Left ventricle myocardium superior (tissue), 1 donor: Measurements from ENCODE around the gene B3GNT5. TPM values are rescaled to one million over a fixed set of nuclear protein-coding genes. Genes with fewer than 3 reads are reported as not detected.

Experiments used
- ATAC-seq: fragments of 200-7000 bp; cut with Tn5 transposase; one replicate; pipeline ENCODE4 v1.9.1; 2020; ENCODE audit warnings: mild to moderate bottlenecking, moderate library complexity
- DNase-seq: peaks from one replicate; pipeline ENCODE4 v3.0.0-alpha.2; 2020
- intact Hi-C: fragments of 100-400 bp; cut with micrococcal nuclease; formaldehyde crosslinking; loops from one replicate; pipeline ENCODE4 v1.11.0; 2022
- long read RNA-seq: library from polyadenylated mRNA; unstranded; transcript quantifications from one replicate; pipeline ENCODE4 v2.0.0, GENCODE V29; 2021
- total RNA-seq: library from RNA; stranded (reverse); fragmentation: NEBNext Ultra II Directional; extraction: Animal tissue kit (Norgen Biotek cat#: 25700); gene quantifications from one replicate; pipeline ENCODE4 v1.2.1, GENCODE V29; 2021
- donor health status: DM: no; HTN: yes; CAD: no; lungs with severe emphysema.

Gene B3GNT5, protein sequence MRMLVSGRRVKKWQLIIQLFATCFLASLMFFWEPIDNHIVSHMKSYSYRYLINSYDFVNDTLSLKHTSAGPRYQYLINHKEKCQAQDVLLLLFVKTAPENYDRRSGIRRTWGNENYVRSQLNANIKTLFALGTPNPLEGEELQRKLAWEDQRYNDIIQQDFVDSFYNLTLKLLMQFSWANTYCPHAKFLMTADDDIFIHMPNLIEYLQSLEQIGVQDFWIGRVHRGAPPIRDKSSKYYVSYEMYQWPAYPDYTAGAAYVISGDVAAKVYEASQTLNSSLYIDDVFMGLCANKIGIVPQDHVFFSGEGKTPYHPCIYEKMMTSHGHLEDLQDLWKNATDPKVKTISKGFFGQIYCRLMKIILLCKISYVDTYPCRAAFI
- total RNA-seq = 2.1 TPM
- long read RNA-seq, partial matches to known transcripts = 0 of 4 reads
- long read RNA-seq, other reads (novel, unspliced or antisense) = 2 of 4 reads

DNA sequence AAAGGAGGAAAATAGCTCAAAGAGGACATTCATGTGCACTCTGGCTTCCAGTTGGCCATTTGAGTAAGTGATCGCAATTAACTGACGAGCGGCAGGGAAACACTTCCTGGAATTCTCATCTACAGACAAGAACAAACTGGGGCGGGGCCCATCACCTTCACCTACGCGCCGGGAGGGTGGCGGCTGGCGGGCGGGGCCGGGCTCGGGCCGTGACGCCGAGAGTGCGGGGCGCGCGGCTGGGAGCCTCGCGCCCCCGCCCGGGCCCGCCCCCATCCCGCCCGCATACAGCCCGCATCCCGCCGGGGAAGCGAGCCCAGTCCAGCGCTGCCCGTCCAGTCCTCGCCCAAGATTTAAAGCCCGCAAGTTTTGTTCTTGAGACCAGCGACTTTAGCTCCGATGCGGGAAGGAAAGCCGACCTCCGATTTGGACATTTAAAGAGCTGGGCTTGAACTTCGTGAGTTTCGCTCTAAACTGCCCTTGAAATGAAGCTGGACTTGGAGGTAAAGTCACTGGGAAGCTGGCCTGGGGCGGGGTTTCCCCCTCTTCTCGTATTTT, at the start of gene B3GNT5:
TSS of gene B3GNT5 (plus strand) at position 281 of the 555 bp plus-strand sequence. CDS start 16,546 bp downstream, outside the sequence.
- peak; percentile 48 for ATAC-seq
- DNase-seq = peak; percentile 51
- intact Hi-C loops = no loop called here

DNA sequence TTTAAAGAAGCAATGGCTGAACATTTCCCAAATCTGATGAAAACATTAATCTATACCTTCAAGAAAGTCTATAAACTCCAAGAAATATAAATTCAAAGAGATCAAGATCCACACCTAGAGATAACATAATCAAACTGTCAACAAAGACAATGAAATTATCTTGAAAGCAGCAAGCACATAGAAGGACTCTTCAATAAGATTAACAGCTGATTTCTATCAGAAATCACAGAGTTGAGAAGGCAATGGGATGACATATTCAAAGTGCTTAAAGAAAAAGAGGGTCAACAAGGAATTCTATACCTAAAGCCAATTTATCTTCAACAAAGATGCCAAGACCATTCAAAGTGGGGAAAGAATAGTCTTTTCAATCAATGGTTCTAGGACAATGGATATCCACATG, 49.4 kb upstream of the B3GNT5 start:
- ATAC-seq (no peak), DNase-seq (no peak)
- intact Hi-C loops = no loop called here

DNA sequence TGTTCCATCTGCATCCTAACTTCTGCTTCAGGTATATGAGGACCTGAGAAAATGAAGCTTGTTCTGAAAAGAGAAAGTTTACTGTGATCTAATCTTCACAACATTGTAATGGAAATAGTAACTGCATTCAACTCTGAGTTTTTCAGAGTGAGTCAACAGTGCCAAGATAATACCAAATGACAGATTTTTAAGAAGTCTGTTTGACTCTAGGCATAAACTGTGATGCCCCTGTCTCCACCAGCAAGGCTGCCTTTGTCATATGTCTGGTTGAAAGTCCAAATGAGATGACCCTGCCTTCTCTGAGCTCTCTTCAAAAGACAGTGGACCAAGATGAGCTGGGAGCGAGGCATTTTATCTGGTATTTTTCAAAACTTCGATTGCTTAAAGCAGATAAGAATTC, 44.8 kb upstream of the B3GNT5 start:
- ATAC-seq = no peak
- intact Hi-C loops = no loop called here

DNA sequence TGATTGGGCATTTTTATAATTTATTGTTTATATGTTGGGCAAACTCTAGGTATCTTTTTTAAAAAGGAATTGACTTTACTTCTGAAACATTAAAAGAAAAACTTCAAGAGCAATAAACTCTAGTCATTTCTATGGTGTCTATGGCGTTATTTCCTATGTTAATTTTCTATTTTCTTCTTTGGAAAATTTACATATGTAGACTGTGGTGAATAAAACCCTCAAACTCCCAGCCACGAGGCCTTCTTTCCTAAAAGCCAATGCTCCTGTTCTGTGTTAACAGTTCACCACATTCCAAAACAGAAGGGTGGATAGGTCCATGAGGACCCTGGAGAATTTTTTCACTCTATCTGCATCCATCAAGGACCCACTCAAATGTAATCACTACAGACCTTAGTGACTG, 44.3 kb upstream of the B3GNT5 start:
- intact Hi-C loops = no loop called here
- no peak for DNase-seq
- no peak for ATAC-seq

More for the DNA sequence above, 44.8 kb upstream of the B3GNT5 start:
- DNase-seq = no peak

DNA sequence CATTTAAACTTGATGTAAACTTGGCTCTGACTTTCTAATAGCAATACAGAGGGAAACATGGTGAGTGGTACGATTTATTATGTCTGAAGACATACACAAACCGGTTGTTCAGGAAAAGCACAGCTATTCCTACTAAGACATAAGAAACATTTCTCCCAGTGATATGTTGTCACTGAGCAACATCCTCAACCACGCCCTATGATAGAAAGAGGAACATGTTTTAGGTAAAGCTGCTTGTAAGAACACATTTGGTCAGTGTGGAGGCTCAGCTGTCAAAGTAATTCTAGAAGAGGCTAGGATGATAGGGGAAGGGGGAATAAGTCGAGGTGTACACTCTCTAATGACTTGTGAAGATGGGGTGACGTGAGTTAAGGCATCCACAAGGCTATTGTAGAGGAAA, 42.7 kb upstream of the B3GNT5 start:
- ATAC-seq (peak; percentile 32), DNase-seq (no peak)
- intact Hi-C loops = no loop called here

DNA sequence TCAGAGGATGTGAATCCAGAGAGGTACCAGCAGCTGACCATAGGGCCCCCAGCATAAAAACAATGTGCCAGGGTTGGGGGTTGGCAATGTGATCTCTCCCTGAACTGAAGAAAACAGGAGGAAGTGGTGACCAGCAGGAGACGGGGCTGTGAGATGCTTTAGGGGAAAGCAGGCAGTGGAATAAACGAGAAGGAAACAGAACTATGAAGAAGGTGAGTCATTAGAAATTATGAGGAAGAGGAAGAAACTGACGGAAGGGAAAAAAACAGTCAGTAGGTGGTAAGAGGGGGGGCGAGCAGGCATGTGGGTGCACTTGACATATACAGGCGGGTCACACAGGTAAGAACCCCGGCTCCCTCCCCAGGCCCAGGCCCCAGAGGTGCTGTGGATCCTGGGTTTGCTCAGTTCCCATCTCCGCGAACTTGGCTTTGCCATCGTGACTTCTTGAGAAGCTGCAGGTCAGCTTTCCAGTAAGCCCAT, 42.2 kb upstream of the B3GNT5 start:
- intact Hi-C loops = no loop called here

DNA sequence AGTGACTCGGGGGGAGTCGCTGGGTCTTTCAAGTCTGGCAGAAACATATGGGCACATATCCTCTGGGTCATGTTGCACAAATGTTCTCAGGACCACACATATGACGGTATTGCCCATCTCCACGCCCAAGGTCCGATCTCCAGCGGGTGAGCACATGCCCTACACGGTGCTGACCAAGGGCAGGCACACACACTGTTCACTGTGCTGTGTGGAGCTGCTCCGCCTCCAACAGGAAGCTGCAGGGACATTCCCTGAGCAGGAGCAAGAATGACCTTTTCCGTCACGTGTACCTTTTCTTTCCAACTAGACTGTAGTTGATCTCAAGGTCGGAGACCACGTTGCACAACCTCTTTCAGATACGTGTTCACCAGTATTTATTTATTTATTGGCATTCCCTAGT, 41.7 kb upstream of the B3GNT5 start:
- peak; percentile 37 for DNase-seq

More for the DNA sequence above, 42.2 kb upstream of the B3GNT5 start:
- DNase-seq (no peak), ATAC-seq (peak; percentile 58)

DNA sequence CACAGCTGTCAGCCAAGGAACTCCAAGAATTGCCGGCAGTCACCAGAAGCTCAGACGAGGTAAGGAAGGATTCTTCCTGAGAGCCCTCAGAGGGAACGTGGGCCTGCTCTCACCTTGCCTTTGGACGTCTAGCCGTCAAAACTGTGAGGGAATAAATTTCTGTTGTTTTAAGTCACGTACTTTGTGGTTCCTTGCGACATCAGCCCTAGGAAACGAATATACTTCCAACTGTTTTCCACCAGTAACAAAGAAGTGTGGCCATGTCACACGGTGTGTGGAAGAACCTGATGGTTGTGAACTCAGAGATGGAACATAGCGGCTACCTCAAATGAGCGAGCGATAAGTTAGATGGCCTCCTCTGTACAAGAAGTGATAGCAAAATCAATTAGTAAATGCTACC, 41.0 kb upstream of the B3GNT5 start:
- ATAC-seq = no peak
- intact Hi-C loops = no loop called here
- DNase-seq = no peak

More for the DNA sequence above, 41.7 kb upstream of the B3GNT5 start:
- intact Hi-C loops = no loop called here
- peak; percentile 81 for ATAC-seq

DNA sequence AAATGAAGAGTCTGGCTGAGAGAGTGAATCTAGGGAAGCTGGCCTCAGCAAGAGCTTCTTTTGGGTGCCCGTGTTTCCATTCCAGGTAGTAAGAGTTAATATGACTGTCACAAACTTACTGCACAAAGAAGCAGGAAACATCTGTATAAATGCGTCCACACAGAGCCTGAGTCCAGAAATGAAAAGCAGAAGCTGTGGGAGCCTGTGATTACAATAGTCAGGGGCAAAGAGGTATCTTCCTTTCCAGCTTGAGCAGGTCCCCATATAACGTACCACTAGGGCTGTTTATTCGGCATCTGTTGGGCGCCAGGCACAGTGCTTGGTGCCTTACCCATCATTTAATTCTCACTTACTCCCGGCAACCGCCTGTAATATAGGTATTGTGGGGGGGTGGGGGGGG, 40.5 kb upstream of the B3GNT5 start:
- ATAC-seq (peak; percentile 64), DNase-seq (no peak)
- intact Hi-C loops = no loop called here

DNA sequence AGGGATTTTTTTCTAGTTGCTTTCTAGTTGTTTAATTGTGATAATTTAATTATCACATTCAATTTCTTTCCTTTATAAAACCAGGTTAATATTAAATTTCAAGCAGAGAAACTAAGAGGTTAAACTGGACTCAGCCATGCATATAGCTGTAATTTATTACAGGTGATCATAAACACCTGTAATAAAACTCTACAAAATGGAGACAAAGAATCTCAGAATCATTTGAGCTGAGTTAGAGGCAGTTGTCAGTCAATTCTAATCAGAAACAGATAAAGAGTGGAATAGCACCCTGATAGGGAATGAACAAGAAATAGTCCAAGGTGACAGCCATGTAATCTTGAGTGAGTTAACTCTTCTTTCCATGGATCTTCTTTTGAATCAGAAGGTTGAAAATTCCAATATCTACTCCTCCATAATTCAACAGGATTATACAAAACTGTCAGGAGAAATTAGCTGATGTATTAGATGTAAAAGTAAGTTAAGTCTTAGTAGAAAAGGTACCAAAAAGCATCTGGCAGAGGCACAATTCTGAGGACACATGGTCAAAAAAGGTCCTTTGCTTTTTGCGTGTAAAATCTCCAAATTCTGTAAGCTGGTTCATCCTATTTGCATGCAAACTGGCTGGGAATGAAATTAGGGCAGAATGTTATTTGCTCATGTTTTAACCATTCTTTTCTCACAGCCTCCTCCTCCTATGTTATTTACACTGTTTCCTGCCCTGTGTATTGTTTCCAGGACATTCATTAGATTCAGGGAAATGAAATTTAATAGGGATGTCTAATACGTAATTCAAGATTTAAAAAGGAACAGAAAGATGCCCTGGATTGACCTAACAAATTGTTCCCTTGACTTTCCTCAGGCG, 39.4 kb upstream of the B3GNT5 start:
- intact Hi-C loops = no loop called here

DNA sequence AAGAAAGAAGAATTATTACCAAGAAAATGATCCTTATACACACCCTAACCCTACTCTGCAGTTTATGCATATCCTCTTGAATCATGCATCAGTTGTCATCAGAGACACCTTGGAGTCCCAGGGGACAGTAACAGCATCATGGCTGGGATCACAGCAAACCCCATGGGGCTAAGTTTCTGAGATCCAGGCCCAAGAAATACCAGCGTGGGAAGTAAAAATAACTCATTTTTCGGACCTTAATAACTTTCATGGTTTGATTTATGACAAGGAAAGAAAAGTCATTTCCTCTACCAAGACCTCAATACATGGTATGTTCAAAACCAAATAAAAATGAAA, 38.8 kb upstream of the B3GNT5 start:
- intact Hi-C loops = no loop called here
- ATAC-seq = no peak
- DNase-seq = no peak

More for the DNA sequence above, 39.4 kb upstream of the B3GNT5 start:
- no peak for DNase-seq
- no peak for ATAC-seq

DNA sequence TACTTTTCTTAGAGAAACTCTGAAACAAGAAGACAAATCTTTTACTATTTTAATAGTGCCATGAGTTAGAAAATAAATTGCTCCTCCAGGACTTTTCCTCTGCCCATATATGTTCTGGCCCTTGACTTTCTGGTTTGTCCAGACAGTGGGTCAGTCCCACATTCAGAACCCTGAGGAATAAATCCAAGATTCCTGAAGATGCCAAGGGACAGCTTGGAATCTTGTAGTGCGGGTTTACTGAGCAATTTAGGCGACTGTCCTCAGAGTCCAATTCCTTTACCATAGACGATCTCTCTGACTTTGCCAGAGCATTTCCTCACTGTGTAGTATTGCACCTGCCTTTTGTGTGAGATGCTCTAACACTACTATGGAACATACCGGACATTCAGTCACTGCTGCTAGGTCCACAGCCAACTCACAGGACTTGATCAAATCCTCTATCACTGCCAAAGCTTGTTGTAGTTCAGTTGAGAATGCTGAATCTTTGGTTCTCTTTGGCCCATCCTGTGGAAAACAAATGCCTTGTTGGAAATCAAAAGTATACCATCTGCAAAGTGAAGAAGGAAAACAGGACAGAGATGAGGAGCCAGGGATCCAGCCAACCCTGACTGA, 37.4 kb upstream of the B3GNT5 start:
- no peak for DNase-seq
- intact Hi-C loops = no loop called here
- no peak for ATAC-seq

DNA sequence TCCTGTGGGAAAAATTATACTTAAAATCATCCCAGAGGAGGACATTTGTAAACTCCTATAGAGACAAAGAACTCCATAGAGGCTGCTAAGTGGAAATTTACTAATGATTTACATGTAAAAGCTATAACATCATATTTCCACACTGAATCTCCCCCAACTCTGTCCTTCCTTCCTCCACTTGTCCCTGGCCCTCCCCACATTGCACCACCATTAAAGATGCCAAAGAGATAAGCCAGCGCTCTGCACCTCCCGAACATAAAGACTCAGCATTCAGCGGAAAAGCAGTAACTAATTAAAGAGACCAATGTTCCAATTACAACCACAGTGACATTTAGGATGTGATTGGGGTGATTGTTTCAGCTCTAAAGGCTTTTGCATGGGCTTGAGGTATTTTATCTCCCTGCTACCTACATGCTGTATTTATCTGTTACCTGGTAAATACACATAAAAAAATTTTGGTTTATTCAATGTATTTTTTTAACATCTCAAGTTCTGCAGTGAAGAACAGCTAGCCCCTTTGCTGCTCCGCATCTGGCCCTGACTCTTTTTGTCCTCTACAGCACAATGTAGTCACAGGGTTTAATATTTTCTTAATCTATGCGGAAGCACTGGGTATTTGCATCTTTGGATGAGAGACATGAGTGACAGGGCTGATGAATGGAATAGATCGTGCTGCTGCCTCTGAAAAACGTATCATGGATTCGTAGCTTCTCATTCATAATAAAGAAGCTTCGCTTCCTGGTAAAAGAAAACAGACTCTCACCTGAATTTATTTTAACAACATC, 35.3 kb upstream of the B3GNT5 start:
- intact Hi-C loops = no loop called here
- DNase-seq = no peak
- no peak for ATAC-seq

DNA sequence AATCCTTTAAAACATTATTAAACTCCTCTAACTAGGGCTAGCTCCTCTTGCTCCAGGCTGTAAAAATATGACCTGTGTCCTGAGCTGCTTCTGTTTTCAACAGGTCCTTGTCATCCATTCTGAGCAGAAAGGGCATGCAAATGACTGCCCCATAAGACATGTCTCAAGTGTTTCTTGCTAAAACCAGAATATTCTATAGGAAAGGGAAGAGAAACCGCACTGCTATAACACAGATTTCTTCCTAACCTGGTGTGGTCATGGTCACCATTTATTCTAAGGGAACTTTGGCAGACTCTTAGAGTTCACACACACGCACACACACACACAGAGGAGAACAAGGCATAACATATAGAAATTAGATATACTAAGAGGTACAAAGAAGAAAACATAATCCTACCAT, 34.2 kb upstream of the B3GNT5 start:
- DNase-seq (no peak), ATAC-seq (no peak)
- intact Hi-C loops = no loop called here

DNA sequence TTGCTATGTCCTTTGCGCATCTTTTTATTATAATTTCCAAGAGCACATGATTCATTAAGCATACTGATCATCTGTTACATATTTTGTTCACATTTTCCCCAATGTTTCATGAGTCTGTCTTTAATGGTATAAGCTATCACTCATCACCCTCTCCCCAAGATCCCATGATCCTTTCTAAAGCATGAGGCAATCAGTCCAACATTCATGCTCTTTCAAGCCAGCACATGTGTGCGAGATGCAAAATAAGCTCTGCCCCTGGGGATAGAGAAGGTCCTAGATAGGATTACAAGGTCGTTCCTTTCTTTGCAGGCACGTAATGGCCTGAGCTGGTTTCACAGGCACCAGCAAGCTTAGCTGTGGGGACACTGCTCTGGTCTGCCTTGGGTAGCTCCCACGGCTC, 32.2 kb upstream of the B3GNT5 start:
- no peak for DNase-seq
- no peak for ATAC-seq
- intact Hi-C loops = no loop called here

DNA sequence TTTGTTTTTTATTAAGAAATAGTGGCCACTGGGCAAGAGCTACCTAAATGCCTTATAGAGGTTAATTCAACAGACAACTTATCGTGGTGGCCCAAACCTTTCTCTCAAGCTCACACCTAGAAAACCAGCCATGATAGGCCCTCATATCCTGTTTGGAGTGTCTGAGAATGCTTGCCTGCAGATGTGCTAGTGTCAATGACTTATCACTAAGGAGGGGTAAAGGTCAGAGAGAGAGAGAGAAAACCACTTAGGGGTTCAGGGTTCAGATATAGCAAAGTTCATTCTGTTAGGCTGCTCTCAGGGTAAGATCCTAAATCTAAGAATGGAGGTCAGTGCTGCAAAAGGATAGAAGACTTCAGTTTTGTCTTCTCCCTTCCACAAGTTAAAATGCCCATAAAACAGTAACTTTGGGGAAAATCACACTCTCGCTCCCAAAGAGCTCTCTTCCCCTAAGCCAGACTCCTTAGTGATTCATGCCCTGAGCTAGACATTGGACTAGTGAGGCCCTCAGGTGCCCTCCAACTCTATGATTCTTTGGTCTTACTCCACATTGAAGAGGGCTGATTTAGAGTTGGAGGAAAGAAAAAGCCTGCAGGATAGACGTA, 30.3 kb upstream of the B3GNT5 start:
- DNase-seq = no peak
- intact Hi-C loops = no loop called here
- ATAC-seq = no peak

DNA sequence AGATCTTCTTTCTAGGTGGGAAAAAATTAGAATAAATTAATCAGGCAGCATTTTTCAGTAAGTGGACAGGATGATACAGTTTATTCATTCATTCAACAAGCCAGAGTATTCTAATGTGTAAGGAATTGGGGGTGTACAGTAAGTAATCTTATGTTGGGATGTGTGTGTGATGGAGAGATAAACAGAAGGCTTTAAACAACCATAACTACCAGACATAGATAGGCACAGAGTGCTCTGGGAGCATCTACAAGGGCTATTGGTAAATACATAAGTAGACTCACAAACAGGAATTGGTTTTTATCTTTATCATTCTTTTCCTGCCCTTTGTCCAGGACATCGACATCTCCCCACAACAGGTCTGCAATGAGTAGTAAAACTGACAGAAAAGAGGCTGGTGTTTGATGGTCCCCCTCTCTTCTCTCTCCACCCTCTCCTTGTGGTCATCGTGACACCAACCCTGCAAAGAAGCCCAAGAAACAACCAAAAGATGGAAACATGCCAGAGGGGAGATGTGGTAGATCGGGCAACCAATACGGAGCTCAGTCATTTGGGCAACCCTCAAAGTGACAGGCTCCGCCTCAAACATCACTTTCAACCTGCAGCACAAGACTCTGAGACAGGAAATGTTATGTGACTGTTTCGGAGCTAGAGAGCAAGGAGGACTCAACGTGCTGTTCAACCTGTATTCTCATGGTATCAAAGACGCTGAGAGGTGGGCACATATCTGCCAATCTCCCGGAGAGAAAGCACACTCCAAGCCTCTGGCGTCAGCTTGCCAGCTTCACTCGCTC, 28.7 kb upstream of the B3GNT5 start:
- DNase-seq (no peak), ATAC-seq (no peak)
- intact Hi-C loops = no loop called here
